OCI-LY3 (cell line): ENCODE data around the gene NT5DC4.
A peak's percentile ranks its signal among the peaks of the same experiment; 100 is the strongest.

Experiments
- CTCF ChIP-seq: fragments of 200-600, 300-600 bp; sonication (generic); IDR thresholded peaks from 2 replicates; pipeline ENCODE4 v1.5.1; 2014; ENCODE audit warnings: antibody characterized with exemption, low read length, low read depth
- EZH2phosphoT487 ChIP-seq: fragments of 200-600 bp; shearing (Covaris generic); IDR thresholded peaks from 2 replicates; pipeline ENCODE4 v1.6.1; 2018; ENCODE audit warnings: antibody characterized with exemption, mixed run types, low read depth

- TF ChIP-seq CTCF, result peak; percentile 74
- no peak for TF ChIP-seq EZH2phosphoT487
These were observed 4.0 kb downstream of the NT5DC4 start for GRCh38 chr2:112724591-112725525.
